HG03196 (cell line): ENCODE measurements around the gene LIM2.
"Not testable (repeated sequence)": the region's sequence is repeated elsewhere in the genome, so short reads cannot be mapped to it uniquely, and the experiment has no call there.

Source experiments
- ATAC-seq: cut with Tn5 transposase; IDR thresholded peaks from one replicate; pipeline ENCODE4 v1.9.1; 2021; ENCODE audit not compliant: unreplicated experiment

The LIM2 gene

DNA sequence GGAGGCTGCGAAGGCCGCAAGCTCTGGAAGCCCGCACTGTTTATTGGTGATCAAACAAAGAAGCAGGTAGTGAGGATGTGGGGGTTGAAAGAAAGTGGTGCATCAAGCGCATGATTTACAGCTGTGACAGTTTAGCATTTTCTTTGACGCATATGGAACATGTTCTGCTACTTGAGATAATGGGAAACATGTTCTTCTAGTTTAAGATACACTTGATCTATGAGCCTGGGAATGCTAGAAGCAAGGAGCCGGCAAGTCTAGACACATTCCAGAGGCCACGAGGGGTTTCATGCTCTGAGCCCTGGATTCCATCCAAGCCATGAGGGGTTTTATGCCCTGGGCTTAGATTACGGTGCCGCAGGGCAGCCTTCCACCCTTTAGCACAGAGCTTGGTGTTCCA lies 9.7 kb upstream of the LIM2 start:
- not testable (repeated sequence) for ATAC-seq

DNA sequence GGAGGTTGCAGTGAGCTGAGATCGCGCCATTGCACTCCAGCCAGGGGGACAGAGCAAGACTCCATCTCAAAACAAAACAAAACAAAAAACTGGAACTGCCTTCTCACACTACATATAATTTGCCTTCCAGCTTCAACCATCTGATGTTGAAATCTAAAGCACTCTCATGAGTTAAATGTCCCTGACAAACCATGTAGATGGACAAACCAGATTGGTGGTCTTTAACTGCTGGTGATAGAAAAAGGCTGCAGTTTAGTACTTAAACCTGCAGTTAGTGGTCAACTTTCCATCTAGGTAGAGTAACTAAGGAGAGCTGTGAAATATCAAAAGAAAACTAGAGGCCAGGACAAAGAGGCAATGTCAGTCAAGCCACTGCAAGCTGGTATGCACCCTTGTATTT lies 8.4 kb upstream of the LIM2 start:
- no peak for ATAC-seq

DNA sequence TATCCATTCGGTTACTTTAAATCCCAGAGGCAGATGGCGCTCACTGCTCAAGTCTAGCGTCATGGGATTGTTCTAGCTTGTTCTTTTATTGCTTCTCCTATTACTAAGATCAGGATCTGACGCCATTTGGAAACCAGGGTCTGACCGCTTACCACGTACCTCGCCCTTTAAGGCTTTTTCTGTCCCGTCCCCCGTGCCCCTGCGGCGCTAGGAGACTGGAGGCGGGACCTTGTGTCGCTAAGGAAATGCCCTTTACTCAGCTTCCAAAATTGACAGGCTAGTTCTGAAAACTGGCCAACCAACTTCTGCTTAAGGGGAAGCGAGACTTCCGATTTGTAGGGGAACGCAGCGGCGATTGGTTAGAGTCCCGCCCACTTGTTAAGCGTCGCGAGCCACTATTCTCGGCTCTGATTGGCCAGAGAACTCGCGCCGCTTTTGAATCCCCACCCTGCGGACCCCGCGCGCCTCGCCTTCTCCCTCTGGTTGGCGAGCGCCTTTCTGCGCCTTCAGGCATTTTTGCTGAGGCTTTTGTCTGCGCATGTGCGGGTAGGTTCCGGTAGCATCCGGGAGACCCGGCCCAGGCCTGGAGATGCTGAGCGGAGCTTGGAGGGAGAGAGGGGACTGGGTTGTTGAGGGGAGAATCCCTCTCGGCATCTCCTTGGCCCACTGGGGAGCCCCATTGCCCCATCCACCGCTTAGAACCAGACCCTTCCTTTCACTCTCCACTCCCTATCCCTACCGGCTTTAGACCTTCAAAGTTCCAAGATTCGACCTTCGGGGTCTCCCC lies 6.5 kb upstream of the LIM2 start:
- ATAC-seq: peak; percentile 84

DNA sequence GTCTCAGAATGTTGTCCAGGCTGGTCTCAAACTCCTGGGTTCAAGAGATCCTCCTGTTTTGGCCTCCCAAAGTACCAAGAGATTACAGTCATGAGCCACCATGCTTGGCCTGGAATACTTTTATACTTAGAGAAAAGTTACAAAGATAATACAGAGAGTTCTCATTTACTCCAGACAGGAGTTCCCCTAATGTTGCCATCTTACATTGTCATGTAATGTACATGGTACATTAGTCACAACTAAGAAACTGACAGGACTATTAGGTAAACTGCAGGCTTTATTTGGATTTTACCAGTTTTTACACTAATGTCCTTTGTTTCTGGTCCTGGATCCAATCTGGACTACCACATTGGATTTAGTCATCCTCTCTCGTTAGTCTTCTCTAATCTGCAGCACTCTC lies 4.9 kb upstream of the LIM2 start:
- ATAC-seq: no peak

DNA sequence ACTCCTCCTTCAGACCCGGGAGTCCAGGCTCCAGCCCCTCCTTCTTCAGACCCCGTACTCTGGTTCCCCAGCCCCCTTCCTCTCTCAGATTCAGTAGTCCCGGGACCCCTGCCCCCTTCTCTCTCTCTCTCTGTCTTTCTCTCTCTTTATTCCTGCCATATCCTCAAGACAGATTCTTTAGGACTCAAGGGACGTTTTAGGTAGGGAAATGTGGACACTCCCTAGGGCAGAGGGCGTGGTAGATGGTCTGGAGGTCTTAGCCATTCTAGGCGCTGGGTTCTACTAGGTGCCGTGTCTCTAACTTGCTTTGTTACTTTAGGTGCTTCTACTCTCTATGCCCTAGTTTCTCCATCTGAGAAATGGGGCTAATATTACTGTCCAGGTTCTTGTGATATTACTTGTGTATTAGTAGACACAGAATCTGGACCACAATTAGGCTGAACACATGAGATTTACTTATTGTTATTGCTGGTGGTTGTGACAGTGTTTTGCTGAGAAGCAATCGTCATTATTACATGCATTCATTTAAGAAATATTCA lies 3.4 kb upstream of the LIM2 start:
- ATAC-seq: no peak

DNA sequence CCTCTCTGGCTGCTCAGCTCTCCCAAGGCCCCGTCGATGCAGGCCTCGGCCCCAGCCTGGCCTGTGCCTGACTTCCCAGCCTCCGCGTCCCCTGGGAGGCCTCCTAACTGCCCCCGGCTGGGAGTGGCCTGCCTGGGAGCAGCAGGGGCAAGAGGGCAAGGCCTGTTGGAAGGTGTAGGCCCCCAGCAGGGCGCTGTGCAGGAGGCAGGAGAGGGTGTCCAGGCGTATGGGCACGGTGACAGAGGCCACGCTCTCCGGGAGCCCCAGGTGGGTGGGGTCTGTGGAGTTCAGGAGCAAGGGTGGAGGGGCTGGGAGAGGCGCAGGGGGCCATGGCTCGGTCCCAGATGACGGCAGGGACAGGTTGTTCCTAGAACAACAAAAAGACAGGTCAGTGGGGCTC lies 1.4 kb upstream of the LIM2 start:
- ATAC-seq: no peak

DNA sequence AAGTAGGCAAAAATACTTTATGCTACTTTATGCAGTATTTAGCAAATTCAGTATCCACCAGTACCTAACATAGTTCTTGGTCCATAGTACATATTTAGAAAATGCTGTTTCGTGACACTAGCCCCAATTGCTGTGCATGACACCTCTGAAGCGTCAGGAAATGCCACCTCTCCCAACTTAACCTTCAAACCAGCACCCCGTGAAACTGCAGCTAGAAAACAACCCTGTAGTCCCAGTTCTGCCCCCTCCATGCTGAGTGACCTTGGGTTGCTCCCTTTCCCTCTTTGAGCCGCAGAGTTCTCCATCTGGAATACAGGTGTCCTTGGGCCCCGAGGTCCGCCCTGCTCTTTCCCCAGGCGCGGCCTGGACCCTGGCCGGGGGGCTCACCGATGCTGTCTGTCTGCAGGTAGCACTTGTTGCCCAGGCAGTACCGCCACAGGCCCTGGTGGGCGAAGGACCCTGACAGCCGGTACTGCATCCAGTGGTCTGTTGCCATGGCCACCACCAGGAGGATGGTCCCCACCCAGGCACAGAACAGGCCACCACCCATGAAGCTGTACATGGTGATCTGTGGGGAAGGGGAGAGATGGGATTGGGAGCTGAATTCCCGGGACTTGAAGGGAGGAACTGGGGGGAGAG lies 773 bp downstream of the LIM2 start:
- no peak for ATAC-seq

DNA sequence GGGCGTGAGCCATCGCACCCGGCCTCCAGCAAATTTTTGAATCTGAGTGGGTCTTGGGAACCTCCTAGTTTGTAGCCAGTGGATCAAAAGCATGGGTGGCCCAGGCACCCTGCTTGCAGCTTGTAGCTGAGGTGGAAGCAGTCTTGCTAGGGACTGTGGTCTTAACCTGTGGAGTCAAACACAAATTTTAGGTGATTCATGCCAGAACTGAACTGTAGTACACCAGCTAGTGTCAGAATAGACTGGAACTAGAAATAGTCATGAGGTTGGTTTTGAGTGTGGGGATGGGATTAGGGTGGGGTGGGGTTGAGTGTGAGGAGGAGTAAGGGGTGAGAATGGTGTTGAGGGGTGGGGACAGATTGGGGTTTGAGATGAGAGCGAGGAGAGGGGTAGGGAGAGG lies 5.8 kb downstream of the LIM2 start:
- ATAC-seq: no peak

DNA sequence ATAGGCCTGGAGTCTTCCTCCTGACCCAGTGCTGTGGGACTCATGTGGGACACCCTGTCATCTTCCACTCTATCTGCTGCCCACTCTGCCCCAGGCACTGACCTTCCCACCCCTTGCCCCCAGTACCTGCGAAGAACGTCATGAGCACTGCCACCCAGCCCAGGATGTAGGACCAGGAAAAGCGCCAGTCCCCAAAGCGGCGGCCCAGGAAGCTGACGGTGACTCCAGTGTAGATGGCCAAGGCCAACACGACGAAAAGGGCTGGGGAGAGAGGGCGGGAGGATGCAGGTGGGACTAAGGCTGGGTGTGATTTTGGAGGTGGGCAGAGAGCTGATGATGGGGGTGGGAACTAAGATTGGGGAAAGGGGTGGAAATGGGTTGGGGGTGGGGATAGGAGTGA lies 7.4 kb downstream of the LIM2 start:
- no peak for ATAC-seq

DNA sequence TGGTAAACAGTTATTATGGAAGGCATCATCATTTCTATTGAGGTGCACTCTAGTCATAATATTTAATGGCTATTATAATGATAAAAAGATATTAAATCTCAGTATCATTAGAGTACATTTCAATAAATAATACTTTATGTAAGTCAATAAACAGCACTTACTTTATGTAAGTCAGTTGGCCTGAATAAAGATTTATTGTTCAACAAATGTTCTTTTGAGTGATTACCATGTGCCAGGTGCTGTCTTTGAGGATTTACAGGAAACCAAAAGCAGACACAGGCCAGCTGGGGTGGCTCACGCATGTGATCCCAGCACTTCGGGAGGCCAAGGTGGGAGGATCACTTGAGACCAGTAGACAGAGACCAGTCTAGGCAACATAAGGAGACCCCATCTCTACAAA lies 10.4 kb downstream of the LIM2 start:
- ATAC-seq: no peak

DNA sequence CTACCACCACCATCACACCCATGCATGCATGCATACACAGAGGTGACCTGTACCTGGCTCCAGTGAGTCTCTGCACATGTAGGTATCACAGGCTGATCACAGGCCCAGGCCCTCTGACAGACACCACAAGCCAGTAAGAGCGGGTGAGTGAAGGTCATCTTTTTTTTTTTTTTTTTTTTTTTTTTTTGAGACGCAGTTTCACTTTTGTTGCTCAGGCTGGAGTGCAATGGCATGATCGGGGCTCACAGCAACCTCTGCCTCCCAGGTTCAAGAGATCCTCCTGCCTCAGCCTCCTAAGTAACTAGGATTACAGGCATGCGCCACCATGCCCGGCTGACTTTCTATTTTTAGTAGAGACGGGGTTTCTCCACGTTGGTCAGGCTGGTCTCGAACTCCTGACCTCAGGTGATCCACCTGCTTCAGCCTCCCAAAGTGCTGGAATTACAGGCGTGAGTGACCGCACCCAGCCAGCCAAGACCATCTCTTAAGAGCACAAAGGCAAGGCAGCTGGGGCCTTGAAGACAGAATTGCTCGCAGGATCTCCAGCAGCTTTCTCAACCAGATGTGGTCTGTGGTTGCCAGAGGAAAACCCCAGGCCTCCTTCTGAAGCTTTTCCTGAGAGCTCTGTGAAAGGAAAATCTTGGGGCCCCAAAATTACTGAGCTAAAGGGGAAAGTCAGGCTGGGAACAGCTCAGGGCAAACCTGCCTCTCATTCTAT lies 12.1 kb downstream of the LIM2 start:
- ATAC-seq: no peak

DNA sequence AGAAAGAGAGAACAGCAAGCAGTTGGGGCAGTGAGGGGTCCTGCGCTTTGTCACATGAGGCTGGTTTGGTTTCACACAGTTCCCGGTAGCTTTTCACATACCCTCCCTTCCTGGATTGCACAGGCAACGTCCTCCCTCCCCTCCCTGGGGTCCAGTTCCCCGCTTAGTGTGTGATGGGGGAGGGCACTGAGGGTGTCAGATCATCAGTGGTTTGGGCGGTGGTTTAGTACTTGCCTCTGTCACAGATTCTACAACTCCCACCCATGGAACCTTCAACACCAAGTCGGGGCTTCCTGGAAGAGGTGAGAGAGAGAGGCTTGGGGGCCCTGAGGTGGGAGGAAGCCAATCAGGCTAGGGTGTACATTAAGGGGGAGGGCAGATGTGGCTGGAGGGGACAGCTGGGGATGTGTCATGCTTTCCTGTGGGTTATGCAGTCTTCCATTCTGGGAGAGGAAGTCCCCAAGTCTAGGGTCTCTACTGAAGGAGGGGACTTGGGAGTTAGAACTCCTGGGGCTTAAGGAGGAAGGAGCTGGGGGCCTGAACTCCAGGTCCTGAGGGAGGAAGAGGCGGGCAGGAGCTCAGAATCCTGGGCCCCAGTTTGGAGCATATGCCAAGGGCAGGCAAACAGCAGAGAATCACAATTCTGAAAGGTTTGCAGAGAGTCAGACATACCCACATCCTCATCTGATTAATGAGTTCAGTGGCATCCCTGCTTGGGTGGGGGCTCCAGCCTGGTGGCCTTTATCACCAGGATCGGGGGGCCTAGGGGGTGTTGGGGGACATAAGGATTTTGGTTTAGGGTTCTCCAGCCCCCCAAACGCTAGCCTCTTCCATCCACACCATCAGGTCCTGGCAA lies 14.9 kb downstream of the LIM2 start, which contains the start of gene NKG7:
Gene NKG7, minus strand, starts transcription at position 6 of the 856 bp plus-strand sequence. CDS start 119 bp downstream, outside the sequence.
- ATAC-seq: no peak

DNA sequence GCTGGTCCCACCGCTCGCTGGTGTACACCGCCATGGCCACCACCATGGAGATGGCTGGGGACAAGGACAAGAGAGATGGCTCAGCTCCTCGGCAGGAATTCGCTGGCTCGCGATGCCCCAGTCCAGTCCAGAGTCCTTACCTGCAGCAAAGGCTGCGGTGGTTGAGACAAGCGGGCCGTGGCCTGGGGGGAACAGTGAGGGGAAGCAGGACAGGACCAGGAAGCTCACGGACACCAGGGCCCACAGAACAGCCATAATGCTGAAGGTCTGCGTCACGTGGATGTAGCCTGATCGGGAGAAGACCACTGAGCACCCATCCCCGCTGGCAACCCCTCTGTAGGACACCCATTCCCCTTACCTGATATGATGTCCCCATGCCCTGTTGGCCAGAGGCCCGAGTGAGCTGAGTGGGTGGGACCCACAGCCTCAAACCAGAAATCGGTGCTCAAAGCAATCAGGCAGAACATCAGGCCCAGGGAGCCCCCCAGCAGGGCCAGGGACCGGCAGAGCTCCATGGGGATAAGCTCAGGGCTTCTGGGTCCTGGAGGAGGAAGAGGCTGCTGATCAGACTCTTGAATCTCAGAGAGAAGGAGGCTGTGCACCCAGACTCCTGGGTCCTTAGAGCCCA lies 15.6 kb downstream of the LIM2 start:
- no peak for ATAC-seq

DNA sequence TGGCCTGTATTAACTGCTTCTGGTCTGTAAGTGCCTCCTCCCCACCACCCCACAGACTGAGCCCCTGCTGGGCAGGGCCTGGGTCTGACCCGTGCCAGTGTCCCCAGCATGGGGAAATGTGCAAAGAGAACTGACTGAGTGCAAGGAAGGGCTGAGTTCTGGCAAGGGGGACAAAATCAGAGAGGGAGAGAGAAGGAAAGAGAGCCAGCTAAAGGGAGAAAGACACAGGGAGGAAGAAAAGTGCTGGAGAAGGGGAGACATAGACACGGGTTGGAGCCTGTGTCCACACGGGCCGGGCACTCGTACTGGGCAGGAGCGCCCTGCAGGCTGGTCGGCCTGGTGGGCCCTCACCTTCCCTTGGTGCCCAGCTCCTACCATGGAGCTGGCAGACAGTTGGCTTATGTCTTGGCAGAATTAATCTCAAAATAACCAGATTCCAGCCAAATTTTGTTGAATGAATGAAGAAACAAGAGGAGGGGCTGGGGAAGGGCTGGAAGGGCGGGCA lies 16.5 kb downstream of the LIM2 start:
- no peak for ATAC-seq

DNA sequence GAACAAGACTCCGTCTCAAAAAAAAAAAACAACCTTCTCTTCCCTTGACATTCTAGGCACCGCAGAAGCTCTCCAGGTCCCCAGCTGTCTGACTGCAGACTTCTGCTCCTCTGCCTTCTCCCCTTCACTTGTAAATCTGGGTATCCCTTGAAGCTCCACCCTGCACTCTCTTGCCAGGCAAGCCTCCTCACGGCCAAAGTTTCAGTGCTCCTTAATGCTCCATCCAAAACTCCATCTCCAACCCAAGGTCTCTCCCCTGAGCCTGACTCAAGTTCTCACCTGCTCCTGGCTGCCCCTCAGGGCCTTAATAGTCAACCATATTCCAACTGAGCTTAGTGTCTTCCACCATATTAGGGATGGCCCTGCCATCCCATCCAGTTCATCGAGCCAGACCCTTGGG lies 17.5 kb downstream of the LIM2 start:
- no peak for ATAC-seq

DNA sequence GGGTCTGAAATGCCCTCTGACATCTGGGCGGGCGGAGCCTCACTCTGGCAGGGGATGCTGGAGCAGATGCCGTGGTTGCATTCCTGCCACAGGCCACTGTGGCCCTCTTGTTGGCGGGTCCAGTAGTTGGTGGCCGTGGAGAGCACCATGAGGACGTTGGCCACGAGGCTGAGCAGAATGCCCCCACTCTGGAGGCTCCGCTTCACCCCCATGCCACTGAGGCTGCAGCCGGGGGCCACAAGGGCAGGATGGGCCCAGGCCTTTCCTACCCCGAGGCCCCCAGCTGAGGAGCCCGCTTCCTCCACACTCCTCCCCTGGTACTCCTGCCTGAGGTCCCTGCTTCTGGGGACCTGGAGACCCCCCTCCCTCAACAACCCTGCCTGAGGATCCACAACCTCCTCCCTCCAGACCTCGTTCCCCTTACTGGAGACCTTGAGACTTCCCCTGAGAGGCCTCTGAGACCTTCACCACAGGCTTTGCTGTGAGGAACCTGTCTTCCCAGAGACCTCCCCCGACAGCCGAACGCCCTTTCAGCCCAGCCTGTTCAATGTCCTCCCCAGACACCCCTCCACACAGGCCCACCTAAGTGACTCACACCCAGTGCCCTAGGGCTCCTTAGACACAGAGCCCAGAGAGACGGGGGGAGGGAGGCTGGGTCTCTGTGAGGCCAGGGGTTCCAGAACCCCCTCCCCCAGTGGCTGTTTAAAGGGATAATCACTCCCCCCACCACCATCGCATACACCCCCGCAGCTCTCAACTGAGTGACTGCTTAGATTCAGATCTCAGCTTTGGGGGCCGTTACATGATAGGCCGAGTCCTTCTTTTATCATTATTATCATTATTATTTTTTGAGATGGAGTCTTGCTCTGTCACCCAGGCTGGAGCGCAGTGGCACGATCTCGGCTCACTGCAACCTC lies 19.1 kb downstream of the LIM2 start, which contains the start of gene CLDND2:
Gene CLDND2, minus strand, starts transcription at position 638 of the 917 bp plus-strand sequence. Its CDS starts 426 bp downstream, at position 212.
- no peak for ATAC-seq

DNA sequence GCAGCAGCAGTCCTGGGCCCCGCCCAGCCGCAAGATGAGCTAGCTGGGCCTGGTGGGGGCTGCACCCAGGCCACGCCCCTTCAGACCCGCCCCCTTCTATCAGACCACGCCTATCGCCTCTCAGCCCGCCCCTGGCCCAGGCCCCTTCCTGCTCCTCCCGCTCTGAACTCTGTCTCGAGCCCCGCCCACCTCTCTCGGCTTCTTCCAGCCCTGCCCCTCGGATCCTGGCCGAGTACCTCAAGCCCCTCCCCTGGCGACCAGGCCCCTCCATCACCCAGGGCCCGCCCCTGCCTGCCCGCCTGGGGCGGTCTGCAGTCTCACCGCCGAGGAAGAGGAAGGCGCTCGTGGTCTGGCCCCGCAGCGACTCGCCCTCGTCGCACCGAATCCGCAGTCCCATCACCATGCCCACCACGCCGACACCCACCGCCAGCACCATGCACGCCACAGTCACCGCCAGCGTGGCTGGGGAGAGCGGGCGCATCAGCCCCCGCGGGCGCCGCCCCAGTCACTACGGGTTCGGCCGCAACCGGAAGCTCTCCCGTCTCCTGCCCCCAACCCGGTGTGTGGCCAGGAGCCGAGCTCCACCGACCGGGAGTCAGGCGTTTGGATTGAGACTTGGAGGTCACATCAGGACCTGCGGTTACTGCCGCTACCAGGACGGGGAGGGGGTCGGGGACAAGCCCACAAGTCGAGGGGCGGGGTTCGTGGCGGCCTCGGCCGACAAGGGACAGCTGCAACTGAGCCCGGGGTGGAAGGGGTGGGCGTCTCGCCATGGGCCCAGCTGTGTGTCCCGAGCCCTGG lies 20.0 kb downstream of the LIM2 start:
- ATAC-seq: peak; percentile 68

DNA sequence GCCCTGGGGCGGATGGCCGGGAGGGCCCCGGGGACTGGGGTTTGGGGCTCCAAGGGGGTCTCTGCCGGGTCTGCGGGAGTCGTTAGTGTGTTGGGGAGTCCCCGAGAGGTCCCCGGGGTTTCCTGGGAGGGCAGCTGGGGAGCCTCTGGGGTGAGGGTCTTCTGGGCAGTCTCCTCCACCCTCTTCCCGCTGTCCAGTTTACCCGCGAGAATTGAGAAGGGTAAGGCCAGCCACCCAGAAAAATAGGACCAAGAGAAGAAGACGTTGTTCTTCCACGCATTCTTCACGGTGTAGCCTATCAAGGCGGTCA lies 20.6 kb downstream of the LIM2 start:
- no peak for ATAC-seq
